HUES64 (cell line): ENCODE results near the gene MORN1.
"Not testable (repeated sequence)": the region's sequence is repeated elsewhere in the genome, so short reads cannot be mapped to it uniquely, and the experiment has no call there.

Experiments
- H3K27ac ChIP-seq: 2 replicates; pipeline ENCODE4 v1.7.0; 2013; ENCODE audit warnings: low read depth, low read length, inconsistent platforms
- H3K27me3 ChIP-seq: 2 replicates; pipeline ENCODE4 v1.6.1; 2013; ENCODE audit warnings: mild to moderate bottlenecking, low read length; ENCODE audit not compliant: insufficient read depth
- H3K36me3 ChIP-seq: 2 replicates; pipeline ENCODE4 v1.6.1; 2013; ENCODE audit warnings: mild to moderate bottlenecking, low read length; ENCODE audit not compliant: insufficient read depth
- H3K4me1 ChIP-seq: 2 replicates; pipeline ENCODE4 v1.6.1; 2013; ENCODE audit warnings: mild to moderate bottlenecking, low read length, moderate library complexity; ENCODE audit not compliant: insufficient read depth
- H3K4me3 ChIP-seq: 2 replicates; pipeline ENCODE4 v1.5.1; 2013; ENCODE audit warnings: mild to moderate bottlenecking, low read length, moderate library complexity
- H3K9ac ChIP-seq: 2 replicates; pipeline ENCODE4 v1.6.1; 2013; ENCODE audit warnings: mild to moderate bottlenecking, low read depth, low read length
- H3K9me3 ChIP-seq: 2 replicates; pipeline ENCODE4 v1.6.1; 2013; ENCODE audit warnings: low read depth, low read length; ENCODE audit not compliant: insufficient read depth
- WGBS: fragments of 150-250, 120-280 bp; methylation state at CpG from one replicate; pipeline ENCODE4 v1.1.7; 2013; ENCODE audit warnings: missing lambda C conversion rate; 5-methylcytosine and 5-hydroxymethylcytosine counted together

Gene MORN1

GRCh38 chr1:2337501-2337900 lies 53.9 kb downstream of the MORN1 start:
- 98% methylated on average over 10 of the region's 10 CpGs for WGBS
- no peaks in the 10 kb centered on the region for H3K9me3 ChIP-seq
- H3K4me3 ChIP-seq, result no peak overlapping the region
- H3K27ac ChIP-seq, result no peak overlapping the region
- no peaks in the 10 kb centered on the region for H3K4me1 ChIP-seq
- H3K9ac ChIP-seq, result no peak overlapping the region
- H3K36me3 ChIP-seq, result no peaks in the 10 kb centered on the region
- H3K27me3 ChIP-seq, result no peaks in the 10 kb centered on the region

- Histone ChIP-seq H3K27me3 (no peaks in the 10 kb centered on the region), H3K9ac (no peak overlapping the region), H3K4me1 (no peaks in the 10 kb centered on the region), H3K36me3 (no peaks in the 10 kb centered on the region), H3K9me3 (0 out of 2 replicates have a peak, but pooled peaks cover 1% of the 10 kb centered on the region), H3K4me3 (no peak overlapping the region), H3K27ac (no peak overlapping the region)
- 95% methylated on average over 23 of the region's 23 CpGs for WGBS
Measured at GRCh38 chr1:2337081-2337480, 54.3 kb downstream of the MORN1 start.

- 93% methylated on average over 11 of the region's 11 CpGs for WGBS
- H3K9me3 ChIP-seq, result 0 out of 2 replicates have a peak, but pooled peaks cover 4% of the 10 kb centered on the region
- no peaks in the 10 kb centered on the region for H3K36me3 ChIP-seq
- H3K4me1 ChIP-seq, result no peaks in the 10 kb centered on the region
- no peak overlapping the region for H3K4me3 ChIP-seq
- no peak overlapping the region for H3K27ac ChIP-seq
- peak overlapping the region; percentile 9; the same call in 1 of the 2 replicates for H3K9ac ChIP-seq
- no peaks in the 10 kb centered on the region for H3K27me3 ChIP-seq
Measured at GRCh38 chr1:2336499-2336898, 54.9 kb downstream of the MORN1 start.

- H3K27me3 ChIP-seq, result no peaks in the 10 kb centered on the region
- 94% methylated on average over 36 of the region's 36 CpGs for WGBS
- H3K4me3 ChIP-seq, result no peak overlapping the region
- no peak overlapping the region for H3K27ac ChIP-seq
- no peaks in the 10 kb centered on the region for H3K4me1 ChIP-seq
- H3K36me3 ChIP-seq, result no peaks in the 10 kb centered on the region
- H3K9me3 ChIP-seq, result peaks cover 8% of the 10 kb centered on the region; the same call in 1 of the 2 replicates
- no peak overlapping the region; the same call in 1 of the 2 replicates for H3K9ac ChIP-seq
Measured at GRCh38 chr1:2335721-2336455, 55.5 kb downstream of the MORN1 start.

GRCh38 chr1:2334883-2335534 lies 56.3 kb downstream of the MORN1 start:
- H3K9ac ChIP-seq, result no peak overlapping the region
- no peak overlapping the region for H3K27ac ChIP-seq
- 87% methylated on average over 33 of the region's 33 CpGs for WGBS
- H3K9me3 ChIP-seq, result peaks cover 8% of the 10 kb centered on the region; the same call in 1 of the 2 replicates
- H3K27me3 ChIP-seq, result no peaks in the 10 kb centered on the region
- no peak overlapping the region for H3K4me3 ChIP-seq
- no peaks in the 10 kb centered on the region for H3K36me3 ChIP-seq
- H3K4me1 ChIP-seq, result no peaks in the 10 kb centered on the region

- WGBS, result 92% methylated on average over 21 of the region's 21 CpGs
- Histone ChIP-seq H3K9me3 (peaks cover 8% of the 10 kb centered on the region; the same call in 1 of the 2 replicates), H3K9ac (no peak overlapping the region), H3K4me1 (no peaks in the 10 kb centered on the region), H3K4me3 (no peak overlapping the region), H3K27ac (no peak overlapping the region), H3K36me3 (no peaks in the 10 kb centered on the region), H3K27me3 (no peaks in the 10 kb centered on the region)
Measured at GRCh38 chr1:2334366-2334765, 57.0 kb downstream of the MORN1 start.

- 98% methylated on average over 33 of the region's 33 CpGs for WGBS
- not testable (repeated sequence) for H3K9ac ChIP-seq, H3K27ac ChIP-seq, H3K27me3 ChIP-seq, H3K4me1 ChIP-seq, H3K9me3 ChIP-seq, H3K36me3 ChIP-seq, H3K4me3 ChIP-seq
Measured at GRCh38 chr1:2331580-2331979, 59.8 kb downstream of the MORN1 start.

- Histone ChIP-seq H3K9ac (no peak overlapping the region), H3K4me3 (no peak overlapping the region), H3K36me3 (no peaks in the 10 kb centered on the region), H3K4me1 (no peaks in the 10 kb centered on the region), H3K9me3 (peaks cover 8% of the 10 kb centered on the region; the same call in 1 of the 2 replicates), H3K27me3 (no peaks in the 10 kb centered on the region), H3K27ac (no peak overlapping the region)
- WGBS, result 94% methylated on average over 11 of the region's 11 CpGs
Measured at GRCh38 chr1:2331200-2331544, 60.2 kb downstream of the MORN1 start.

GRCh38 chr1:2330519-2331199 lies 60.7 kb downstream of the MORN1 start:
- Histone ChIP-seq H3K4me3 (no peak overlapping the region), H3K27me3 (no peaks in the 10 kb centered on the region), H3K4me1 (no peaks in the 10 kb centered on the region), H3K9ac (no peak overlapping the region), H3K9me3 (peaks cover 8% of the 10 kb centered on the region; the same call in 1 of the 2 replicates), H3K27ac (no peak overlapping the region), H3K36me3 (no peaks in the 10 kb centered on the region)
- WGBS, result 94% methylated on average over 31 of the region's 31 CpGs

- no peaks in the 10 kb centered on the region for H3K4me1 ChIP-seq
- 95% methylated on average over 12 of the region's 12 CpGs for WGBS
- H3K27me3 ChIP-seq, result no peaks in the 10 kb centered on the region
- no peak overlapping the region for H3K9ac ChIP-seq
- no peak overlapping the region for H3K27ac ChIP-seq
- peaks cover 8% of the 10 kb centered on the region; the same call in 1 of the 2 replicates for H3K9me3 ChIP-seq
- no peak overlapping the region for H3K4me3 ChIP-seq
- H3K36me3 ChIP-seq, result no peaks in the 10 kb centered on the region
Measured at GRCh38 chr1:2330035-2330434, 61.3 kb downstream of the MORN1 start.
